IMR-90 (cell line): Measurements from ENCODE around the gene MAN1C1. TPM values are rescaled to one million over a fixed set of nuclear protein-coding genes. Genes with fewer than 3 reads are reported as not detected.

Experiments
- ATAC-seq: fragments of 200-7000 bp; cut with Tn5 transposase; 2 replicates; pipeline ENCODE4 v1.9.1; 2020; ENCODE audit warnings: low read depth, mild to moderate bottlenecking, moderate library complexity
- BruUV-seq: library from RNA; stranded (reverse); fragments of 400-500 nt; replicated peaks from 2 replicates; lab custom pipeline; 2021; lab: Mats Ljungman, UMichigan
- CTCF ChIA-PET: fragments of 300-600 bp; formaldehyde crosslinking; extraction: SDS; loops from one replicate; lab custom pipeline; 2021; ENCODE audit warnings: antibody characterized with exemption; lab: Yijun Ruan, JAX
- POLR2A ChIA-PET: fragments of 300-600 bp; sonication (Branson Sonifier 250); formaldehyde crosslinking; loops from one replicate; lab custom pipeline; 2022; ENCODE audit warnings: antibody characterized with exemption; ENCODE audit not compliant: unreplicated experiment; lab: Charles Lee
- DNase-seq: peaks from one replicate; pipeline ENCODE4 v3.0.0; 2013
- H2AFZ ChIP-seq: replicated peaks from 2 replicates; pipeline ENCODE3; 2013; ENCODE audit warnings: low read length, mild to moderate bottlenecking; ENCODE audit not compliant: poor library complexity
- H2AK5ac ChIP-seq: 2 replicates; pipeline ENCODE4 v1.6.1; 2013; ENCODE audit warnings: low read depth, low read length, inconsistent platforms
- H2AK9ac ChIP-seq: replicated peaks from 2 replicates; pipeline ENCODE3; 2013; ENCODE audit warnings: mild to moderate bottlenecking, low read depth, low read length, moderate library complexity; ENCODE audit not compliant: poor library complexity
- H2BK120ac ChIP-seq: 2 replicates; pipeline ENCODE4 v1.6.1; 2013; ENCODE audit warnings: low read depth, low read length, inconsistent platforms
- H2BK15ac ChIP-seq: 3 replicates; pipeline ENCODE4 v1.6.1; 2013; ENCODE audit warnings: low read depth, low read length, inconsistent platforms
- H2BK20ac ChIP-seq: 2 replicates; pipeline ENCODE4 v1.6.1; 2013; ENCODE audit warnings: low read depth, mild to moderate bottlenecking, inconsistent platforms, low read length, moderate library complexity
- H2BK5ac ChIP-seq: 2 replicates; pipeline ENCODE4 v1.6.1; 2013; ENCODE audit warnings: mild to moderate bottlenecking, low read depth, low read length, inconsistent platforms; ENCODE audit not compliant: poor library complexity, severe bottlenecking
- H3K14ac ChIP-seq: replicated peaks from 2 replicates; pipeline ENCODE4 v1.6.1; 2013; ENCODE audit warnings: low read depth, low read length, inconsistent platforms
- H3K18ac ChIP-seq: 2 replicates; pipeline ENCODE4 v1.6.1; 2013; ENCODE audit warnings: low read depth, low read length, control low read depth
- H3K23ac ChIP-seq: 2 replicates; pipeline ENCODE4 v1.6.1; 2013; ENCODE audit warnings: low read depth, low read length, inconsistent platforms
- H3K27ac ChIP-seq: 2 replicates; pipeline ENCODE4 v1.5.1; 2013; ENCODE audit warnings: mild to moderate bottlenecking, control low read depth, low read length; ENCODE audit not compliant: insufficient read depth
- H3K27me3 ChIP-seq: 2 replicates; pipeline ENCODE4 v1.6.1; 2013; ENCODE audit warnings: low read length; ENCODE audit not compliant: control insufficient read depth, insufficient read depth
- H3K36me3 ChIP-seq: 2 replicates; pipeline ENCODE4 v1.6.1; 2013; ENCODE audit warnings: low read length, mixed read lengths; ENCODE audit not compliant: control insufficient read depth, insufficient read depth
- H3K4ac ChIP-seq: 2 replicates; pipeline ENCODE4 v1.6.1; 2013; ENCODE audit warnings: low read depth, low read length, inconsistent platforms
- H3K4me1 ChIP-seq: 2 replicates; pipeline ENCODE4 v1.6.1; 2013; ENCODE audit warnings: low read length, mixed read lengths; ENCODE audit not compliant: control insufficient read depth, insufficient read depth
- H3K4me2 ChIP-seq: 2 replicates; pipeline ENCODE4 v1.6.1; 2013; ENCODE audit warnings: low read depth, mild to moderate bottlenecking, control low read depth, low read length, moderate library complexity
- H3K4me3 ChIP-seq: 2 replicates; pipeline ENCODE4 v1.5.1; 2013; ENCODE audit warnings: low read depth, mild to moderate bottlenecking, control low read depth, low read length, moderate library complexity; ENCODE audit not compliant: insufficient read depth
- H3K56ac ChIP-seq: 2 replicates; pipeline ENCODE4 v1.6.1; 2013; ENCODE audit warnings: low read length, inconsistent platforms; ENCODE audit not compliant: insufficient read depth; ENCODE audit errors: extremely low read depth
- H3K79me1 ChIP-seq, 2 experiments: 2 replicates each; pipeline ENCODE4 v1.6.1; 2013; ENCODE audit warnings: low read length in 2 of 2, inconsistent platforms in 1 of 2, low read depth in 1 of 2
- H3K9ac ChIP-seq: 2 replicates; pipeline ENCODE4 v1.6.1; 2013; ENCODE audit warnings: low read depth, low read length, control low read depth
- H3K9me1 ChIP-seq: 2 replicates; pipeline ENCODE4 v1.6.1; 2013; ENCODE audit warnings: low read length, inconsistent platforms; ENCODE audit not compliant: insufficient read depth
- H3K9me3 ChIP-seq: 2 replicates; pipeline ENCODE4 v1.6.1; 2013; ENCODE audit warnings: low read length; ENCODE audit not compliant: control insufficient read depth, insufficient read depth
- H4K20me1 ChIP-seq: 2 replicates; pipeline ENCODE4 v1.6.1; 2013; ENCODE audit warnings: low read length, inconsistent platforms; ENCODE audit not compliant: insufficient read depth
- H4K5ac ChIP-seq: 2 replicates; pipeline ENCODE4 v1.6.1; 2013; ENCODE audit warnings: mild to moderate bottlenecking, low read depth, low read length, control low read depth
- H4K8ac ChIP-seq, 2 experiments: 2 replicates each; pipeline ENCODE4 v1.6.1; 2013; ENCODE audit warnings: low read depth in 2 of 2, low read length in 2 of 2, control low read depth in 1 of 2, inconsistent platforms in 1 of 2
- H4K91ac ChIP-seq: 2 replicates; pipeline ENCODE4 v1.6.1; 2013; ENCODE audit warnings: low read depth, low read length, inconsistent platforms; ENCODE audit not compliant: insufficient read depth
- BHLHE40 ChIP-seq: fragments of 150-350 bp; IDR thresholded peaks from 2 replicates; pipeline ENCODE4 v1.6.1; 2016; ENCODE audit warnings: mild to moderate bottlenecking, low read depth, low read length
- FOS ChIP-seq: fragments of 150-350 bp; IDR thresholded peaks from 2 replicates; pipeline ENCODE4 v1.6.1; 2016; ENCODE audit warnings: low read depth, low read length
- NFE2L2 ChIP-seq: fragments of 150-350 bp; IDR thresholded peaks from 2 replicates; pipeline ENCODE4 v1.6.1; 2016; ENCODE audit warnings: low read depth, mild to moderate bottlenecking, low read length
- RFX5 ChIP-seq: IDR thresholded peaks from 2 replicates; pipeline ENCODE4 v1.8.0; 2012; ENCODE audit warnings: low read depth, mild to moderate bottlenecking, low read length, moderate library complexity
- WGBS, 2 experiments: methylation state at CpG; one replicate each; pipeline versions ENCODE4 v1.1.5 to v1.1.7; 2013; ENCODE audit warnings: missing lambda C conversion rate in 2 of 2; ENCODE audit not compliant: insufficient read length in 1 of 2; ENCODE audit errors: extremely low coverage in 2 of 2; 5-methylcytosine and 5-hydroxymethylcytosine counted together
- dilution Hi-C: fragments of 300-500 bp; cut with HindIII; formaldehyde crosslinking; loops from one replicate; pipeline ENCODE4 v1.14.3; 2018; ENCODE audit warnings: low sequenced_read_pairs; ENCODE audit not compliant: unreplicated experiment
- in situ Hi-C: fragments of 300-500 bp; cut with MboI; formaldehyde crosslinking; loops from 3 replicates; pipeline ENCODE4 v1.14.3; 2019; ENCODE audit warnings: low sequenced_read_pairs, inconsistent platforms, mixed read lengths
- intact Hi-C: fragments of 100-400 bp; cut with micrococcal nuclease; formaldehyde crosslinking; loops from 2 replicates; pipeline ENCODE4 v1.10.0; 2022
- polyA plus RNA-seq, 3 experiments: library from polyadenylated mRNA; depleted of rRNA; stranded (reverse); fragments of >200 nt; gene quantifications; 2 replicates each; pipeline ENCODE4 v1.2.3, GENCODE V29; 2012; ENCODE audit warnings: low replicate concordance in 1 of 3
- total RNA-seq: library from RNA; depleted of rRNA; stranded (reverse); fragments of >200 nt; gene quantifications from 2 replicates; pipeline ENCODE4 v1.2.3, GENCODE V29; 2012

The MAN1C1 gene
- total and polyA plus RNA-seq, 2 of the 4 experiments (the other 2 are of a cell fraction) = 3.2 to 11.3 TPM

GRCh38 chr1:25683177-25683576, 66.6 kb downstream of the MAN1C1 start:
- in situ Hi-C loops (no loop called here), dilution Hi-C loops (no loop called here), intact Hi-C loops (no loop called here)
- Histone ChIP-seq H3K9me3 (no peaks in the 10 kb centered on the region), H3K4ac (peak overlapping the region; percentile 63), H2AFZ (no peak overlapping the region), H2BK120ac (peak overlapping the region; percentile 24; the same call in 1 of the 2 replicates), H3K9me1 (peaks cover 7% of the 10 kb centered on the region), H3K27ac (no peak overlapping the region), H4K20me1 (no peaks in the 10 kb centered on the region; the same call in 1 of the 2 replicates), H3K36me3 (peaks cover 6% of the 10 kb centered on the region; the same call in 1 of the 2 replicates), H3K4me3 (no peak overlapping the region), H4K5ac (no peak overlapping the region), H3K4me1 (peaks cover 8% of the 10 kb centered on the region), H3K14ac (peak overlapping the region; percentile 57; the same call in 1 of the 2 replicates), H4K8ac (no peak overlapping the region), H2AK9ac (peak overlapping the region; percentile 74), H2BK15ac (no peak overlapping the region; the same call in 2 of the 3 replicates), H3K79me1 (no peaks in the 10 kb centered on the region), H3K23ac (no peak overlapping the region; the same call in 1 of the 2 replicates), H3K4me2 (no peak overlapping the region), H3K27me3 (no peaks in the 10 kb centered on the region), H4K91ac (peak overlapping the region; percentile 17; the same call in 1 of the 2 replicates), H2BK5ac (no peak overlapping the region), H3K18ac (no peak overlapping the region), H3K9ac (no peak overlapping the region), H2AK5ac (peak overlapping the region; percentile 83; the same call in 1 of the 2 replicates), H3K56ac (no peak overlapping the region), H2BK20ac (peak overlapping the region; percentile 45; the same call in 1 of the 2 replicates)
- ATAC-seq (no peak), DNase-seq (no peak)
- no TSS peak for BruUV-seq
- 60% methylated on average over 1 of the region's 4 CpGs; no CpG with 5 or more reads in 1 of the 2 experiments for WGBS, 2 experiments
- CTCF ChIA-PET = no interaction called here
- POLR2A ChIA-PET = no interaction called here
- TF ChIP-seq BHLHE40 (no peak), RFX5 (no peak), NFE2L2 (no peak), FOS (no peak)
